Measurements from ENCODE around the gene CHD6.
A peak's percentile ranks its signal among the peaks of the same experiment; 100 is the strongest.

DNA sequence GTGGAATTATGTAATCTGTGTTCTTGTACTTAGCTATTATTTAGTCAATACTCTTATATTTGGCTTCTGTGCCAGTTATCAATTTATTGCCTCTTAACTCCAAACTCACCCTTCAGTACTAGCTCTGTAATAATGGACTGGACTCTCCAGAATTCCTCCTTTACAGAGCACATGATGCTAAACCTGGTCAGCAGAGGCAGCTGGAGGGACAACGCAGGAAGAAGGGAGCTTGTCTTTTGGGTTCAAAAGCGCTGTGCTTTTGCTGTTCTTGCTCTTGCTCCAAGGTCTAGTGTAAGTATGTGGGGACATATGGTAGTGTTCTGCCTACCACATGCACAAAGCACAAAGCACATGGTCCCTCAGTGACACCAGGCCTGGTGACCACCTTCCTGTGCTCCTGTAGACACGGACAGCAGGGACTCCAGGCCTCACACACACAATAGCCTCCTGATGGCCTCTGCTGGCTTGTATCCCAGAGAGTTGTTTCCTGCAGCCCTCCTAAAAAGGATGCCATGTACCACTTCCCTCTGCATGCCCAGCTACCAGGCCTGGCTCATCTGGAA lies 46.1 kb downstream of the CHD6 start:
- TF ChIP-seq POLR2A (IDR thresholded peaks at IDR 0.05; ENCODE audit: low read depth): no peak
- TF ChIP-seq, protein P1, sequence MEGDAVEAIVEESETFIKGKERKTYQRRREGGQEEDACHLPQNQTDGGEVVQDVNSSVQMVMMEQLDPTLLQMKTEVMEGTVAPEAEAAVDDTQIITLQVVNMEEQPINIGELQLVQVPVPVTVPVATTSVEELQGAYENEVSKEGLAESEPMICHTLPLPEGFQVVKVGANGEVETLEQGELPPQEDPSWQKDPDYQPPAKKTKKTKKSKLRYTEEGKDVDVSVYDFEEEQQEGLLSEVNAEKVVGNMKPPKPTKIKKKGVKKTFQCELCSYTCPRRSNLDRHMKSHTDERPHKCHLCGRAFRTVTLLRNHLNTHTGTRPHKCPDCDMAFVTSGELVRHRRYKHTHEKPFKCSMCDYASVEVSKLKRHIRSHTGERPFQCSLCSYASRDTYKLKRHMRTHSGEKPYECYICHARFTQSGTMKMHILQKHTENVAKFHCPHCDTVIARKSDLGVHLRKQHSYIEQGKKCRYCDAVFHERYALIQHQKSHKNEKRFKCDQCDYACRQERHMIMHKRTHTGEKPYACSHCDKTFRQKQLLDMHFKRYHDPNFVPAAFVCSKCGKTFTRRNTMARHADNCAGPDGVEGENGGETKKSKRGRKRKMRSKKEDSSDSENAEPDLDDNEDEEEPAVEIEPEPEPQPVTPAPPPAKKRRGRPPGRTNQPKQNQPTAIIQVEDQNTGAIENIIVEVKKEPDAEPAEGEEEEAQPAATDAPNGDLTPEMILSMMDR (IDR thresholded peaks at IDR 0.05): peak in 1 of 3 experiments; percentile 11

Measured in esophagus muscularis mucosa (tissue), 3 donors.